Measurements from ENCODE around the gene TEDC1. TPM values are rescaled to one million over a fixed set of nuclear protein-coding genes. Genes with fewer than 3 reads are reported as not detected.

Gene TEDC1
- total RNA-seq, 1 experiment from 2014 or later, result 34.0 TPM

- ChIA-PET CTCF (interaction anchor here (0.5 kb wide), 1 partner anchor 572 kb away, joined by 3 read pairs; no protein-coding TSS in a partner anchor), POLR2A (ENCODE audit: low non-redundant PET) (no interaction called here)
- BruUV-seq (replicated peaks), result no TSS peak
- intact Hi-C loops (cut with micrococcal nuclease; ENCODE audit: unreplicated experiment), result loop anchor here (5.0 kb wide), 1 partner anchor 157 kb away; no protein-coding TSS in a partner anchor
- Histone ChIP-seq H3K4me3 (ENCODE audit: low read depth, low read length, poor library complexity, severe bottlenecking) (no peak overlapping the region), H3K27me3 (replicated peaks; ENCODE audit: insufficient read depth, low read depth, low read length, poor library complexity) (no peaks in the 10 kb centered on the region), H3K27ac (ENCODE audit: low read depth, low read length, poor library complexity, severe bottlenecking) (no peak overlapping the region), H3K4me1 (ENCODE audit: insufficient read depth, low read length, poor library complexity, severe bottlenecking) (peaks cover 15% of the 10 kb centered on the region), H3K36me3 (ENCODE audit: insufficient read depth, low read length, poor library complexity, severe bottlenecking) (no peaks in the 10 kb centered on the region), H3K9me3 (ENCODE audit: low read depth, low read length, poor library complexity, severe bottlenecking) (no peaks in the 10 kb centered on the region)
- no peak for DNase-seq (ENCODE audit: low spot score)
- TF ChIP-seq EZH2 (IDR thresholded peaks at IDR 0.05; ENCODE audit: borderline replicate concordance, low read depth, low read length, poor library complexity, severe bottlenecking), result no peak
- TF ChIP-seq, protein P1, sequence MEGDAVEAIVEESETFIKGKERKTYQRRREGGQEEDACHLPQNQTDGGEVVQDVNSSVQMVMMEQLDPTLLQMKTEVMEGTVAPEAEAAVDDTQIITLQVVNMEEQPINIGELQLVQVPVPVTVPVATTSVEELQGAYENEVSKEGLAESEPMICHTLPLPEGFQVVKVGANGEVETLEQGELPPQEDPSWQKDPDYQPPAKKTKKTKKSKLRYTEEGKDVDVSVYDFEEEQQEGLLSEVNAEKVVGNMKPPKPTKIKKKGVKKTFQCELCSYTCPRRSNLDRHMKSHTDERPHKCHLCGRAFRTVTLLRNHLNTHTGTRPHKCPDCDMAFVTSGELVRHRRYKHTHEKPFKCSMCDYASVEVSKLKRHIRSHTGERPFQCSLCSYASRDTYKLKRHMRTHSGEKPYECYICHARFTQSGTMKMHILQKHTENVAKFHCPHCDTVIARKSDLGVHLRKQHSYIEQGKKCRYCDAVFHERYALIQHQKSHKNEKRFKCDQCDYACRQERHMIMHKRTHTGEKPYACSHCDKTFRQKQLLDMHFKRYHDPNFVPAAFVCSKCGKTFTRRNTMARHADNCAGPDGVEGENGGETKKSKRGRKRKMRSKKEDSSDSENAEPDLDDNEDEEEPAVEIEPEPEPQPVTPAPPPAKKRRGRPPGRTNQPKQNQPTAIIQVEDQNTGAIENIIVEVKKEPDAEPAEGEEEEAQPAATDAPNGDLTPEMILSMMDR (conservative IDR thresholded peaks at IDR 0.05; ENCODE audit: low read depth, low read length), result no peak
These were observed 38.2 kb downstream of the TEDC1 start for GRCh38 chr14:105529319-105529568.

- CTCF ChIA-PET, result interaction anchor here (0.5 kb wide), 1 partner anchor 572 kb away, joined by 3 read pairs; no protein-coding TSS in a partner anchor
These were observed 38.7 kb downstream of the TEDC1 start for GRCh38 chr14:105529569-105530284.

DNA sequence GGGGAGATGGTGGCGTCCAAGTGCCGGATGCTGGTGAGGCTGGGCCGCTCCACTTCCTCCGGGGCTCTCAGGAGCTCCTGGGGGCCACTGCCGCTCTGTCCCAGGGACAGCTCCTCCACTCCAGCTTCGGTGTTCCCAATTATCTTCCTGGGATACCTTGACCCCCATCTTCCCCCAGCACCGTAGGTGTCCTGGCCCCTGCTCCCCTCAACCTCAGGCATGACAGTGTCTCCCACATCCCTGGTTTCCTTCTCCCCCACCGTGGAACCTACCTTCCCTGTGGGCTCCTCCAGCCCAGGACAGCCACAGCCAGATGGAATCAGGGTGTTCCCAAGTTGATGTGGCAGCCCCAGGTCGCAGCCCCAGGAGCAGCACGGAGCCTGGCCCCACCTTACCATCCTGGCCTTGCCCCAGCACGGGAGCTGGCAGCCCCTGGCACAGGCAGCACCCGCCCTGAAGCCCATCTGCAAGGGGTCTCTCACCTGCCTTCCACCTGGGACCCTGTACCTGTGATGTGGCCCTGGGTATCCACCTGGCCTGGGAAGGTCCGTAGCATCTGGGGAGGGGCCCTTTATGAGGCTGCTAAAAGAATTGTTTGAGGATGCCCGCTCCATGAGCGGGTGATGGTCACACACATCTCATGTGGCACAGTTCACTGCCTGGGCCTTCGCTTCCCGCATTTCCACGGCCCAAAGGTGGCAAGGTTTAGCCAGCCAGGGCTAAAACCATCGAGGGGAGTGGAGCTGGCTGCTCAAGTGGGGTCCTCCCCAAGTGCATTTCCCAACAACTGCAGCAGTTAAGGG is 39.4 kb downstream of the TEDC1 start:
- Histone ChIP-seq H3K36me3 (ENCODE audit: insufficient read depth, low read length, poor library complexity, severe bottlenecking) (no peaks in the 10 kb centered on the region), H3K27me3 (replicated peaks; ENCODE audit: insufficient read depth, low read depth, low read length, poor library complexity) (no peaks in the 10 kb centered on the region), H3K27ac (ENCODE audit: low read depth, low read length, poor library complexity, severe bottlenecking) (no peak overlapping the region), H3K9me3 (ENCODE audit: low read depth, low read length, poor library complexity, severe bottlenecking) (no peaks in the 10 kb centered on the region), H3K4me3 (ENCODE audit: low read depth, low read length, poor library complexity, severe bottlenecking) (no peak overlapping the region), H3K4me1 (ENCODE audit: insufficient read depth, low read length, poor library complexity, severe bottlenecking) (peaks cover 15% of the 10 kb centered on the region)
- CTCF ChIA-PET, result no interaction called here
- TF ChIP-seq, protein P1 (conservative IDR thresholded peaks at IDR 0.05; ENCODE audit: low read depth, low read length), result no peak
- no peak for TF ChIP-seq EZH2 (IDR thresholded peaks at IDR 0.05; ENCODE audit: borderline replicate concordance, low read depth, low read length, poor library complexity, severe bottlenecking)
- no TSS peak for BruUV-seq (replicated peaks)
- no peak for DNase-seq (ENCODE audit: low spot score)
- intact Hi-C loops (cut with micrococcal nuclease; ENCODE audit: unreplicated experiment), result no loop called here
- POLR2A ChIA-PET (ENCODE audit: low non-redundant PET), result no interaction called here

More at GRCh38 chr14:105529569-105530284, 38.7 kb downstream of the TEDC1 start:
- Histone ChIP-seq H3K27me3 (replicated peaks; ENCODE audit: insufficient read depth, low read depth, low read length, poor library complexity) (no peaks in the 10 kb centered on the region), H3K9me3 (ENCODE audit: low read depth, low read length, poor library complexity, severe bottlenecking) (no peaks in the 10 kb centered on the region), H3K4me1 (ENCODE audit: insufficient read depth, low read length, poor library complexity, severe bottlenecking) (peaks cover 15% of the 10 kb centered on the region), H3K4me3 (ENCODE audit: low read depth, low read length, poor library complexity, severe bottlenecking) (no peak overlapping the region), H3K27ac (ENCODE audit: low read depth, low read length, poor library complexity, severe bottlenecking) (no peak overlapping the region), H3K36me3 (ENCODE audit: insufficient read depth, low read length, poor library complexity, severe bottlenecking) (no peaks in the 10 kb centered on the region)
- POLR2A ChIA-PET (ENCODE audit: low non-redundant PET), result no interaction called here
- no TSS peak for BruUV-seq (replicated peaks)
- DNase-seq (ENCODE audit: low spot score), result no peak
- no peak for TF ChIP-seq EZH2 (IDR thresholded peaks at IDR 0.05; ENCODE audit: borderline replicate concordance, low read depth, low read length, poor library complexity, severe bottlenecking)
- TF ChIP-seq, protein P1 (conservative IDR thresholded peaks at IDR 0.05; ENCODE audit: low read depth, low read length), result no peak
- intact Hi-C loops (cut with micrococcal nuclease; ENCODE audit: unreplicated experiment), result loop anchor here (5.0 kb wide), 1 partner anchor 157 kb away; no protein-coding TSS in a partner anchor
